Measurements from ENCODE around the gene VWF.
"Not testable (repeated sequence)": the region's sequence is repeated elsewhere in the genome, so short reads cannot be mapped to it uniquely, and the experiment has no call there.

Gene VWF

DNA sequence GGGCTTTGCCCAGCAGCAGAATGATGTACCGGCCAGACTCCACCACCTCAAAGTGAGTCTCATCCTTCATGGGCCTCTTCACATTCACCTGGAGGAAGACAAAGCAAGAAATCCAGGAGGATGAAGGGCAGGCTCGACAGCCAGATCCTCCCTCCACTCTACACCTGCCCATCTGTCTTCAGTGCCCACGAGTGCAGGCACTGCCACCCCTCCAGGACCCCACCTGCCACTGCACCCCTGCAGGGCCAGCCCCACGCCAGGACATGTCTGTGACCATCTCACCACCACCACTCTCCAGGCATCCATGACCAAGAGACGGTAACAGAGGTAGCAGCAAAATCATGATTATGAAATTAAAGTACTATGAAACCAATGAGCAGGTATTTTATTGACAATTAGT is 95.1 kb downstream of the VWF start:
- no peak for DNase-seq

DNA sequence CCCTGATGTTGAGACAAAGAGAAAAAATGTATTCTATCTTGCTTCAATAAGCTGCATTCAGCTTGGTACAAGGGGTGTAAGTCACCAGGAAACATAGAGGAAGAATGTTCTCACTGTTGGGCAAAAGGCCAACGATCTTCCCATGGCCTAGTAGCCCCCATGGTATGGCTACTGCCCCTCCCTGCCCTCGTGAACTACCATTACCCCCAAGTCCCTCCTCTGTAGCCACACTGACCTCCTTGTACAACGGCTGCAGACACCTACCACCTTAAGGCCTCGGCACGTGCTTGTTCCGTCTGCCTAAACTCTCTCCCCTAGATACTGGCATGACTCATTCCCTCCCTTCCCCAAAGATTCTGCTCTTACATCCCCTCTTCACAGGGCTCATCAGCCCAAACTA is 97.5 kb downstream of the VWF start:
- DNase-seq, result no peak

DNA sequence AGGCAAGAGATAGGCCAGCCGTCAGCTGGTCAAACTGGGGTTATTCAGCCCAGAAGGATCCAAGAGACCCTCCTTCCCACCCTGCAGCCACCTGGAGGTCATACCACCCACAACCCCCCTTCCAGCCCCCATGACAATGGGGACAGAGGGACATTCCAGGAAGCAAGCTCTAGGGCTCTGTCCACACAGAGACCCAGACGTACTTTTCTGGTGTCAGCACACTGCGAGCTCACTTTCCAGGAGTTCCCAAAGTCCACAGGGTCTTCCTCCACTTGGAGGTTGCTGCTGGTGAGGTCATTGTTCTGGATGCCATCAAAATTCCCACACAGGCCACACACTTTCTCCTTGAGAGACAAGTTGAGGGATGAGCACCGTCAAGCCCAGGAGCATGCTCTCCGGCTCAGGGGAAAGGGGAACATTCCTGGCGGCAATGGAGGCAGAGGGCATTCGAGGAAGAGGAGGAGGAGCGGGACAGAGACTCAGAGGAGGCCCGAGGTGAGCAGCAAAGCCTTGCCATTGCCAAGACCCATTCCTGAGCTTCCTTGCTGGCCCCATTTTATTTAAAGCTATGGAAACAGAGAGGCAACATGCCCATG is 98.7 kb downstream of the VWF start:
- DNase-seq, result not testable (repeated sequence)

DNA sequence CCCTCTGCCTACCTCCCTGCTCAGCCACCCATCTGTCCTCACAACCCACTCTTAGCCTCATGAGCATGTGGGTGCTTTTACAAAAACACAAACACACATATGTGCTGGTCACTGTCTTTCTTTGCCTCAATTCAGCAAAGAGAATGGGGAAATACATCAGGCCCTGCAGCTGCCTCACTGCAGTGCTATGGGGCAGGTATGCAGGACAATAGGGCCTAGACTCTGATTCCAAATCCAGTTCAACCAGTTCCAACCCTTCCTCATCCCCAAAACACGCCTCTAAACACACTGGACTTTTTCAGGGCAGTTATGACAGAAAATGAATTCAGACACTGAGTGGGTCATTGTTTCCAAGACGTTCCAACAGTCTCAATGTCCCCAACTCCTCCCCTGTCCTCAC is 100.4 kb downstream of the VWF start:
- not testable (repeated sequence) for DNase-seq

DNA sequence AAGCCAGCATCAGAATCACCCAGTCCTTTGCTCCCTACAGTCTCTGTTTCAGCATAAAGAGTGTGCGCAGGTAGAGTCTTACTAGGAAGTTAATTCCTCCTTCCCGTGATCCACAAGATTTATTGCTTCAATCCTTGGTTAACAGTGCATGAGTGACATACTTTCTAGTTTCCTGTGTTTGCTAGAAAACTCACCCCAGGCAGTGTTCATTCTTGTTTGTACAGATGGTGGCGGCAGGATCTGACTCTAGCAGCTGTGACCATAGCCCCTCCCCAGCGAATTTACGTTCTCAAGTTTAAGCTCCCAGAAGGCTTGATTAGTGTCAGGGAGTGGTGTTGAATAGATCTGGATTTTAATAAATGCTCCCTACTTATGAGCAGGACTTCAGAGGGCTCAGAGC is 103.5 kb downstream of the VWF start:
- DNase-seq, result no peak

DNA sequence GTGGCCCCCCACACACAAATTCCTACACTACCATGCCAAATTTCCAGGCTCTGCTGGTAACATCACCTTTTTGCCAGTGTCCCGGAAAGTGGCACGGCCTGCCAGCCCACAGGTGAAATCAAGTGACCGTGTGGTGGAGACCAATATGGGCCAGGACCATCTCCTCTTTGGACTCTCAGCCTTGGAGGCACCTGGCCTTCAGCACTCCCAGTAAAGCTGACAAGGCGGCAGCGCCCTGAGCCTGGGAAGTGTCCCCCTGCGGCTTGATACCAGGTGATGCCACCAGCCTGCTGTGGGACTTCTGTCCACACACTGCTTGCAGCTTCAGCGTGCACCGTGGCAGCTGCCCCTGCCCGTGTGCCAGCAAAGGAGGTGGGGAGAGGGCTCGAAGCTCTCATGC is 104.0 kb downstream of the VWF start:
- not testable (repeated sequence) for DNase-seq

DNA sequence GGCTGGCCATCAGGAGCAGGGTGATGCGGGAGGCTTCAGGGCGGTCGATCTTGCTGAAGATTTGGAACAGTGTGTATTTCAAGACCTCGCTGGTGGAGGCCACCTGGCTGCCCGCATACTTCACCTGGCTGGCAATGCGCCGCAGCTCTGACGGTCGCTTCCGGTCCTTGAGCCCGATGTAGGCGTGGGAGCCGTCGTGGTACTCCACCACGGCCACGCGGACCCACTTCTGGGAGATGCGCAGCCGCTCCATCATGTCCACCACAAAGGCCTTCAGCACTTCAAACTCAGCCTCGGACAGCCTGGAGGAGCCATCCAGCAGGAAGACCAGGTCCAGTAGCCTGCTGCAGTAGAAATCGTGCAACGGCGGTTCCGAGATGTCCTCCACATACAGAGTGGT is 105.2 kb downstream of the VWF start:
- DNase-seq, result not testable (repeated sequence)

DNA sequence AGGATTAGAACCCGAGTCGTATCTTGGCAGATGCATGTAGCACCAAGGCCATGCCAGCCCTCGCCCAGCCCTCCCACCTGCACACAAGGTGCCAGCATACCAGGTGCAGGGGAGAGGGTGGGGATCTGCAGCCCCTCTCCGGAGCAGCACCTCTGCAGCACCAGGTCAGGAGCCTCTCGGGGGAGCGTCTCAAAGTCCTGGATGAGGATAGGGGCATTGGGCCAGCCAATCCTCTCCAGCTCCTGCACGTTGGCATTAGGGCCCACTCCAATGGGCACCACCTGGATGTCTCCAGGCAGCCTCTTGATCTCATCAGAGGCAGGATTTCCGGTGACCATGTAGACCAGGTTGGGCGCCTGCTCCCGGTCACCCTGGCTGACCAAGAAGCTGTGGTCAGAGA is 106.2 kb downstream of the VWF start:
- no peak for DNase-seq

DNA sequence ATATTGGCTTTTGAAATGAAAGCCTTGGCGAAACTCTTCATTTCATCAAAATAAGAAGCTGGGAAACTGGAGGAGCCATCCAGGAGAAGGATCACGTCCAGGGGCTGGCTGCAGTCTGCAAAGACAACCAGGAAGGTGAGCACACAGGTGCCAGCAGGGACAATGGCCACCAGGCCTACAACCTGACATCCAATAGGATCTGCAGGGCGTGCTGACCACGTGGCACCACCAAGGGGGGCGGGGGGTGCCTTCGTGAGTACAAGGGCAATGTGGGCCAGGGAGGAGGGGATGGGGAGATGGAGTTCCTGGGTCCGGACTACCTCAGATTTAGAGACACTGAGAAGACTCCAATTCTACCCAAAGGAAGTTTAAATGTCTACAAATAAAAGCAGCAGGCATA is 107.7 kb downstream of the VWF start:
- DNase-seq, result no peak

DNA sequence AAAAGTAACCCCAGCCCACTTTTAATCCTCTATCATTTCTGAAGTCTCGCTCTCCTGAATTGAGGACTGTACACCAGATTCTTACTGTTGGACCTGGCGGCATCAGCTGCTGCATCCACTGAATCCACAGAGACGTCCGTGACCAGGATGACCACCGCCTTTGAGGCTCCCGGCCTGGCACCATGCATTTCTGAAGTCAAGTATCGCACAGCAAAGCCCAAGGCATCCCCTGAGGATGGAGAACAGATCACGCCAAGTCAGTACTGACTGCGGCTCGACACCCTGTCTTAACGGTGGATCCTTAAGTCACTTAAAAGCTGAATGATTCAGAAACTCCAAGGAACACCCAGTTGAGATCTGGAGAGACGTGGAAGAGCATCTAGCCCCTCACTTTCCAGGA is 108.5 kb downstream of the VWF start:
- not testable (repeated sequence) for DNase-seq

DNA sequence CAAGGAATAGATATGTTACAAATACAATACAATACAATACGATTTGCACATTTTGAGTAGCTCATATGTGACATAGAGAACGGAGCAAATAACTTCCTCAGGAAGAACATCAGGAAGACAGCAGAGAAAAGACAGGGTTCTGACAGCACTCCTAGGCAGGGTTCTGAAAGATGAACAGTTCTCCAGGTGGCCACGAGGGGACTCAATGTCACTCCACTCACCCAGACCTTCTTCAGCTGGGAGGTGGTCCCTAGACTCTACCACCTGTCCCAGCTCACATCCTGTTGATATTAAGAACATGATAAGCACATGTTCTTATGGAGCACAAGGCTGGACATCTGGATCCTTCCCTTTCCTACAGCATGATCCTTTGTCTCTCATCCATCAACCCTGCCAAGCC is 109.2 kb downstream of the VWF start:
- not testable (repeated sequence) for DNase-seq

DNA sequence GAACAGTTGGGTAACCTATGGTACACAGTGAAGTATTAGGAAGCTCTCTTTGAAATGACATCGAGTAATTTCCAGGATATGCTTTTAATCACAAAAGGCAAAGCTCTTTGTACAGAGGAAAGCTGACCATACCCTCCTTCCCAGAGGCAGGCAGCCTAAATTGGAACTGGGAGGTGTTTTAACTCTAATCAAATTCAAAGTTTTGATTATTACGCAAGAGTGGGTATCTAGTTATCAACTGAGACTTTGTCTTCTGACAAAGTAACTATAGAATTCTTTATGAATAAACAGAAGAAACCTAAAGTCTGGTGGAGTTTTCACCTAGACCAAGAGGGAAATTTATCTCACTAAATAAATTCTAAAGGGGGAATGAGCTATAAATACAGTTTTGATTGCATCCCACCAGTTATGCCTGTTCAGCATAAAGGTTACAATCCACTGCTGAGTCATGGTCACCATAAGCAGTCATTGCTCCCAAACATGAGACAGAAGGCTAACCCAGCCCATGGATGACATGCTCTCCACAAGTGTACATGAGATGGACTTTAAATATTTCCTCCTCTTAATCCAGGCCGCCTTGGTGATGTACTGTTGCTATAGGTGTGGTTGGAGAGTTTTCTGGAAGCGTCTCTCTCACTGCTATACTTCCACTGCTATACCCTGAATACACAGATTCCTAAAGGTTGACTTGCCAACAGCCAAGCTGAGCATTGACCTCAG is 113.7 kb downstream of the VWF start:
- not testable (repeated sequence) for DNase-seq

DNA sequence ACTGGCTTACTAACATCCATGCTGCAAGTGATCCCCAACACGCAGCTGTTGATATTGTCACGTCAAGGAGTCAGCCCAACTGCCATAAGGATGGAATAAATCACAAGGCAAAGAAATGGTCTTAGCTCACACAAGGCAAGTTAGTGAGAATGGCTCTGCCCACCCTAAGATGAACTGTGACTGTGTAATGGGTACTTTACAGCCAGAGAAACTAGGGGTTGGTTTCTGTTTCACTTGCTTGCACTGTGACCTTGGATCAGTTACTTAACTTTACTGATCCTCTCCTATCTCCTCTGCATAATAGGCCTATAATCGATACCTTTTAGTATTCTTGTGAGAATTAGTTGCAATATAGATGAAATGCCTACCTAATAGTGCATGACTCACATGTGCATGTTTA is 127.2 kb downstream of the VWF start:
- DNase-seq, result no peak

DNA sequence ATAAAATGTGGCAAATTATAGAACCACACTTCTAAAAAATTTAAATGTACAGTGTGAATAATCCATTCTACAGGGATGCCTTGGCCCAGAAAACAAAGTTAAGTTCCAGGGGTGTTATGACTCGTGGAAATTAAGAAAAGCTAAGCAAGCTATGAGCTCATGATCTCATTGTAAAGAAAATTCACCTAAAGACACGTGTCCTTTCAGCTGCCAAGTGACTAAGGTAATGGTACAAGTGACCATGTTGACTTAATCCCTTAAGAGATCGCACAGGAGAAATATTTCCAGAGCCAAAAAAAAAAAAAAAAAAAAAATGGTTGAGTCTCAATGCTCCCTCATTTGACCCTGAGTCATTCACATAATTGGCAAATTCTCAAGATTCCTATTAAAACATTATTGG is 128.0 kb downstream of the VWF start:
- DNase-seq, result no peak

DNA sequence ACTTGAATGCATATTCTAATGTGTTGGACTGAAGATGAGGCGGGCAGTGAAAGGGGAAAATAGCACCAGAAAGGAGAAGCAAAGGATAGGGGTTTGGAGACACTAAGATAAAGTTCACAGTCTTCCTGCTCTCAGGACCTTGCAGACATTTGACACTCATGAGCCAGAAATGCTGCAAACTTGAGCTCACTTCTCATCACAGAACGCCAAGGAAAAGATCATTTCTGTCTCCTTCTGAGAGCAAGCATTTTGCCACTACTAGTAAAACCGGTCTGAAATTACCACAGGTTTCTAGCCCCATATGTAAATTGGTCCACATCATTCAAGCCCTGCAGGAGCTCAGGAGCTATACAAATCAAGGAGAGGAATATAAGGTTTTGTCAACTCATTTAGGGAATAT is 134.8 kb downstream of the VWF start:
- no peak for DNase-seq

DNA sequence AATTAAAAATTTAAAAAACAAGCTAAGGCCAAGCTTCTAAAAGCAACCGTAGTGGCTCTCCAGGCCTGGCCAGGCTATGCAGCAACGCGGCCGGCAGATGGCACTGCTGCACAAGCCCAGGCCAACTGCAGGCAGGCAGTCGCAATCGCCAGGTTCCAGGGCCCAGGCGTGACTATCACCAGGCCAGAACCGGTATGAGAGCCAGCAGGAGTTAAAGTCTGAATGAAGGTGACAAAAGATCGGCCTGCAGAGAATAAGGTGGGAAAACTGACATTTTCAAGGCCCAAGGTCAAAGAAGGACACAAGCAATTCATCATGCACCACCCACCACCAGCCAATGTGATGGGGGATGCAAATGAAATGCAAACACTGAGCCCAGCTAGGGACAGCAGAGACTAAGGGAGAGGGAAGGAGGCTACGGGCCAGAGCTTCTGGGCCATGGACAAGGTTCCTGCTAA is 135.8 kb downstream of the VWF start:
- DNase-seq, result peak; percentile 64

DNA sequence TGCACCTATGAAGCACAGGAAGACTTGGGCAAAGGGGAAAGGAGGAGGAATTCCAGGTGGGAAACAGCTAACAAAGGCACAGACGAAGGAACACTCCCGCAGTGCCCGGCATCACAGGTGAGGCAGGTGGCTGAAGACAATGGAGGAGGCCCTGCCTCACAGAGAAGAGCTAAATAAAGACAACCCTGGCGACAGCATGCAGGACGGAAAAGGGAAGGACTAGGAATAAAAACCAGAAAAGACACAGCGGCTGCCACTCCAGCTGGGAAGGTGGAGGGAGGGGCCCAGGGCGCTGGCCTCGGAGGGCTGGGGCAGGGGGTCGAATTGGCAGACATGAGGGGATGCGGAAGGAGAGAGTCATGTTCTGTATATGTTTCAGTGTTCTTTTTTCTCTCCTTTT is 136.4 kb downstream of the VWF start:
- no peak for DNase-seq

DNA sequence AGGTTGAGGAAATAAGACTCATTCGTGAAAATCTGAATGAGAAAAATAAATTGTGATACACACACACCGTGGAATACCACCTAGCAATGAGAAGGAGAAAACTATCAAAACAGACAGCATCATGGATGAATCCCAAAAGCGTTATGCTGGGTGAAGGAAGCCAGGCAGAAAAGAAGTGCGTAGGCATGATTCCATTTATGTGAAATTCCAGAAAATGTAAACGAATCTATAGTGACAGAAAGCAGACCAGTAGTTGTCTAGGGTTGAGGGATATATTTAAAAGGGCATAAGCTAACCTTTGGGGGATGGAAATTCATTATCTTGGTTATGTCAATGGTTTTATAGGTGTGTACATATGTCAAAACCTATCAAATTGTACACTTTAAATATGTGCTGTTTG is 136.9 kb downstream of the VWF start:
- no peak for DNase-seq

DNA sequence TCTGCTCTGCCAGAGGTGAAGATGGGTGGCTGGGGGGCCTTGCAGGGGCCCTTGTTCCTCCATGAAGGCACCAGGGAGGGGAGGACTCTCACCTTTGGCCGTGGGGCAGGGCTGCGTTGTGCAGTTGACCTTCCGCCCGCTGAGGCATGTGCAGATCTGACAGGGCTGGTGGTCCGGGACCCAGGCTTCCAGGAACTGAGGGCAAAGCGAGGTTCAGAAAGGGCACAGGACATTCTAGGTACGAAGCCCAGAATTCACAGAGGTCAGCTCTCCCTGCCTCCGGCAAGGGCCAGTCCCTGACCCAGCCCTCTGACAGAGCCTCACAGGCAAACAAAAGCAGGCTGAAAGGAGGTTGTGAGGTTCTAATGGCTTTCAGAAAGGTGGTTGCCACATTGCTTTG is 139.0 kb downstream of the VWF start:
- DNase-seq, result no peak

DNA sequence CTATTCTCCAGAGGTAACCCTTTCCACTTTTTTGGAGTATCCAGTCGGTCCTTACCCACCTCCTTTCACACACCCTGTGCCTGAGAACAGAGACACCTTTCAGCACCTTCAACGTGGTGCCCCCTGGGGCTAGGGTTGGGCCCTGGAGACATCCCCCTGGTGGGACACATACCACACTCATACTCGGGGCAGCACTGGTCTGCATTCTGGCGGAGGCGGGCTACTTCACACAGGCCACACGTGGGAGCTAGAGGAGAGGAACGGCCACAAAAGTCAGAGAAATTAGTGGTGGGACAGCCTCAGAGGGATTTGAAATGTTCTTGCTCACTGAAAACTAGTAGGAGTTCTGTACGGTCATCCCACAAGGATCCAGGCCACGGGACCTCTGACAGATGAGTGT is 139.6 kb downstream of the VWF start:
- no peak for DNase-seq

DNA sequence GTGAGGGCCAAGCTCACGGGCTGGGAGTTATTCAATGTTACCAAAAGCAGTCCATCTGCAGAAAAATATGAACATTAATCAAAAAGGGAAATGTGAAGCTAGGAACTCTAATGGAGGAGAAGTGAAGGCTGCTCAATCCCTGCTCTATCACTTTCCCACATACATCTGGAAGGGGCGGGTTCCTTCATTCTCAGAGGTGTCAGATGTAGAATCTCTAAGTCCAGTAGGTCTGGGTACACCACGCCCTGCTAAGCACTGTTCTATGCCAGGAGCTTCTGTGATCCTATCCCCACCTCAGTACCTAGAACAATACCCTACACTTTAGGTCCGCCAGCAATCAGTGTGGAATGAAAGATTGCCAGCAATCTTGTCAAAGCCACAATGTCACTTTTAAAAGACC is 142.4 kb downstream of the VWF start:
- DNase-seq, result no peak

DNA sequence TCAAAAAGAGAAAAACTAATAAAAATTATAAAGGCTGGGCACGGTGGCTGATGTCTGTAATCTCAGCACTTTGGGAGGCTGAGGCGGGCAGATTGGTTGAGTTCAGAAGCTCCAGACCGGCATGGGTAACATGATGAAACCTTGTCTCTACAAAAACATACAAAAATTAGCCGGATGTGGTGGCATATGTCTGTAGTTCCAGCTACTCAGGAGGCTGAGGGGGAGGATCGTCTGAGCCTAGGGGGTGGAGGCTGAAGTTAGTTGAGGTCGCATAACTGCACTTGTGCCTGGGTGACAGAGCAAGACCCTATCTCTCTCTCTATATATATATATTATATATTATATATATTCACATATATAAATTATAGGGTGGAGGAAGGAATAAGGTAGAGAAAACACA is 146.9 kb downstream of the VWF start:
- DNase-seq, result no peak

DNA sequence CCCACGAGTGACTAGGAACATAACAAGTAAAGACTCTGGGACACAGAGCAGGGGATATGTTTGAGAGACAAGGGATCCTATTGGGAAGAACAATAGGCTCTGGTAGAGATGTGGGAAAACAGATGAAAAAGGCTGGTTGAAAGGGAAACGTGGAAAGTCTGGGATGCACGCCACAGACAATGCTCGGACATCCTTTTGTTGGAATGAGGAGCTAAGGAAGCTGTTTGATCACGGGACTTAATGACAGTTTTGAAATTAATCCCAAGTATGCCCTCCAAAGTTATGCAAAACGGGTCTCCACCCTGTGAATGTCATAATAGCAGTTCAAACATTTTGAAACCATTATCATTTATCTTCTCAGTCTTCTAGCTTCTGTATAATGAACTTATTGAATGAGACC is 147.8 kb downstream of the VWF start:
- DNase-seq, result no peak

DNA sequence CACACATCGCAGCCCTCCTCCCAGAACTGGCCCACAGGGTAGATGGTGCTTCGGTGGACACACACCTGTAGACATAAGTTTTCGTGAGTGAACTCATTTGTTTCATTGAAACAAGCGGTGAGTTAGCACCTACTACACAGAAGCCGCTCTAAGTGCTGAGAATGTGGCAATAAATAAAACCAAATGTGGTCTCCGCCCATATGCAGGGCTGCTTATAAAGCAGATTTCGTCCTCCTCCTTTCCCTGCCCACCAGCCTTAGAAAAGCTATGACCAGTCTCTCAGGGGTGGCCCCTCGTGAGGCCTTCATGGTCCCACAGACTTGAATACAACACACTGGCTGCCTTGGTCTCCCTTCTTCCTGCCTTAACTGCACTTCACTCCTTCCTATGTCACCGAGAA is 148.3 kb downstream of the VWF start:
- DNase-seq, result no peak

DNA sequence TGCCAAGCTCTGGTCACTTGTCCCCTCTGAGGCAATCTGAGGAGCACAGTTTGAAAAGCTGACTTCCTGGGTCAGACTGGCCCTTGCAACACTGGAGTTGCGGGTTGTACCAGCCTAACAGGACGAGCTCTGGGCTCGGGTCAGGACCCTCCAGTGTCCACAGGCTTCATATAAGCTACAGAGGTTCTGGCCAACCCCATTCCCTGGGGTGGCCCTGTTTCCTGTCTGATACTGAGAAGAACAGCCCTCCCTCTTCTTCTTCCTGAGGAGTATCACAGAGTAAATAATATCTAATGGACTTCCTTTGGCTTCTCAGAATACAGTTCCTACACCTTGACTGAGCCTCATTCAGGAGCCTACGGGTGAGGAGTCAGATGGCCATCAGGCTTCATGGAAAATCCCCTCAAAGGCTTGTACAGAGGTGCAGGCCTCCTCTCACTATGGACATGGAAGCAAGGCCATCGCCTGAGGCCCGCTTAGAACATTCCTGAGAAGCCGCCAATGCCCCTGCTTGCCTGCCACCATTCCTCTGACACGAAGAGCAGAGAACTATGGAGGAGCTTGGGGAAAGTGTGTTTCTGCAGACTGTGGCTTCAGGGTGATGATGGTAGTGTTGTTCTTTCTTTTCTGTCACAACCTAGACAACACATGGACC is 150.9 kb downstream of the VWF start:
- no peak for DNase-seq
